Activated CD8-positive, alpha-beta memory T cell treated with anti-CD3 and anti-CD28 coated beads, Interleukin-2, amount 10 ng/mL, durations not matched to agents 7 days and 5 days (primary cell): ENCODE measurements around the gene TRAF3IP3. TPM values are rescaled to one million over a fixed set of nuclear protein-coding genes. Genes with fewer than 3 reads are reported as not detected.

Source experiments
- ATAC-seq: fragments of 150-1000 bp; cut with Tn5 transposase; one replicate; pipeline ENCODE4 v1.10.0; 2021; ENCODE audit warnings: moderate library complexity
- CTCF ChIA-PET: fragments of 350-600 bp; sonication (Branson Sonifier 250); formaldehyde crosslinking; loops from one replicate; lab custom pipeline; 2021; ENCODE audit warnings: antibody characterized with exemption; lab: Charles Lee
- DNase-seq: peaks from one replicate; pipeline ENCODE4 v3.0.0-alpha.2; 2020
- H3K27ac Mint-ChIP-seq: one replicate; pipeline ENCODE4 v1.8.0; 2021; ENCODE audit warnings: mild to moderate bottlenecking, mixed read lengths
- H3K27me3 Mint-ChIP-seq: one replicate; pipeline ENCODE4 v1.8.0; 2021; ENCODE audit warnings: mixed read lengths
- H3K36me3 Mint-ChIP-seq: one replicate; pipeline ENCODE4 v1.8.0; 2021; ENCODE audit warnings: mild to moderate bottlenecking, mixed read lengths
- H3K4me1 Mint-ChIP-seq: one replicate; pipeline ENCODE4 v1.8.0; 2021; ENCODE audit warnings: mixed read lengths
- H3K4me3 Mint-ChIP-seq: one replicate; pipeline ENCODE4 v1.8.0; 2021; ENCODE audit warnings: mild to moderate bottlenecking, moderate library complexity, mixed read lengths
- H3K9me3 Mint-ChIP-seq: one replicate; pipeline ENCODE4 v1.8.0; 2022; ENCODE audit warnings: low read depth, mixed read lengths
- total RNA-seq, 2 experiments: library from RNA; stranded (reverse); gene quantifications; one replicate each; pipeline ENCODE4 v1.2.3, GENCODE V29; 2021

TRAF3IP3 gene
- total RNA-seq, 2 experiments from 2014 or later, result 351 to 406 TPM

DNA sequence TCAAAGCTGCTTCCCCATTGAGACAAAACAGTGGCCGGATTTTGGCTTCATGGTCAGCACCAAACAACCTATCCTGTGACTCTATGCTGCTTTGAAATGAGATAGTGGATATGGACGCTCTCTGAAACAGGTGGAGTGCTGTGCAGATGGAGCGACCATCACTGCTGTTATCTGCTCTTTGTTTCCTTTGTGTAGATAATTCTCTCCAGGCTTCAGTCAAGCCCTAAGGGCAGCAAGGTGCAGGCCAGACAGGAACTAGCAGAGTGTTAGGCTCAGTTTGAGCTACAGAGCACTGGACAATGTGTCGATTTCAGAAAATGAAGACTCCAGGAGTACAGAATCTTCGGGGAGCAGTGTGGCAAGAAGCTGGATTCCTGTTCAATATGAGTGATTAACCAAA, 54.9 kb downstream of the TRAF3IP3 start:
- ATAC-seq (no peak), DNase-seq (no peak)
- Mint-ChIP-seq H3K36me3 (no peaks in the 10 kb centered on the region), H3K4me1 (peaks cover 9% of the 10 kb centered on the region), H3K27ac (no peak overlapping the region), H3K4me3 (no peak overlapping the region), H3K27me3 (no peaks in the 10 kb centered on the region), H3K9me3 (no peaks in the 10 kb centered on the region)
- CTCF ChIA-PET, result interaction anchor here (0.8 to 10.9 kb wide), 2 partner anchors 9 to 12 kb away, joined by 3 to 81 read pairs; no protein-coding TSS in a partner anchor

GRCh38 chr1:209813902-209814301, 58.0 kb downstream of the TRAF3IP3 start:
- Mint-ChIP-seq H3K36me3 (no peaks in the 10 kb centered on the region), H3K4me3 (no peak overlapping the region), H3K9me3 (no peaks in the 10 kb centered on the region), H3K27me3 (peaks cover 10% of the 10 kb centered on the region), H3K27ac (no peak overlapping the region), H3K4me1 (peaks cover 2% of the 10 kb centered on the region)
- no peak for ATAC-seq
- DNase-seq, result no peak
- CTCF ChIA-PET, result interaction anchor here (1.1 to 10.9 kb wide), 3 partner anchors 9 to 14 kb away, joined by 3 to 81 read pairs (median 7); partner anchors contain the start of gene UTP25

DNA sequence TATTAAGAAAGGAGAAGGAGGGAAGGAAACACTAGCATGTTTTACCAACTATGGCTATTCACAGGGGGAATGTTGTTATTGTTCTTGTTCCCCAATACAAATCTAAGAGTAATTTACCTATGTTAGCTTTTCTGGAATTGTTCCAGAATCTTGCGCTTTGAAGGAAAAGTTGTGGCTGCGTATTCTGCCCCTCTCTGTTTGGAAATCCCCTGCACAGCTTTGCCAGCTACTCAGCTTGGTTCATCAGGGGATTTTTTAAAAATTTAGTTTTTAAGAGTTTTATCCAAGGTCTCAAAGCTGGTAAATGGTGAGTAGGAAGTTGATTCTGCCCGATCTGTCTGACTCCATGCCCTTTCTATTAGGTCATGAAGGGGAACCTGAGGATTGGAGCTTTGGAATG, 59.6 kb downstream of the TRAF3IP3 start:
- no peak overlapping the region for H3K27ac Mint-ChIP-seq
- H3K4me3 Mint-ChIP-seq, result no peak overlapping the region
- H3K4me1 Mint-ChIP-seq, result peaks cover 2% of the 10 kb centered on the region
- no peak for ATAC-seq
- H3K27me3 Mint-ChIP-seq, result peaks cover 19% of the 10 kb centered on the region
- no peaks in the 10 kb centered on the region for H3K36me3 Mint-ChIP-seq
- DNase-seq, result no peak
- CTCF ChIA-PET, result interaction anchor here (0.8 to 10.9 kb wide), 4 partner anchors 7 to 12 kb away, joined by 3 to 81 read pairs (median 6); partner anchors contain the start of genes IRF6 and UTP25
- no peaks in the 10 kb centered on the region for H3K9me3 Mint-ChIP-seq

DNA sequence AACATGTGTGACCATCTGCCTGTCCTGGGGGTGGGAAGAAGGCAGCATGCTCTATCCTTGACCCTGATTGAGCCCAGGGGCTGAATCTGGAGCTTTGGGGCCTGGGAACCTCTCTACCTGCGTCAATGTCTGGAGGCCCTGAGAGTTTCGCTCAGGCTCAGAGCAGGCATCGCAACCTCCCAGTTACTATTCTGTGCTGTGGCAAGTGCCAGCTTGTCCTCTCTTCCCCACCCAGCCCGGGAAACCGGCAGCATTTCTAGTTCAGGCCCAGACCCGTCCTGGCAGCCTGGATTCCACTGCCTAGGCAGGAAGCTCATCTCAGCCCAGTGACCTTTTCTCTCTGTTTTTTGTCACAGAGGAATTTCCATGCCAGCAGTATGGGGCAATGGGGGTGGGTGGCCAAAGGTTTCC, 60.1 kb downstream of the TRAF3IP3 start:
- Mint-ChIP-seq H3K27ac (no peak overlapping the region), H3K4me3 (no peak overlapping the region), H3K36me3 (no peaks in the 10 kb centered on the region), H3K27me3 (peaks cover 24% of the 10 kb centered on the region), H3K9me3 (no peaks in the 10 kb centered on the region), H3K4me1 (peaks cover 2% of the 10 kb centered on the region)
- DNase-seq (no peak), ATAC-seq (no peak)
- CTCF ChIA-PET, result interaction anchor here (0.8 to 10.9 kb wide), 3 partner anchors 7 to 11 kb away, joined by 3 to 81 read pairs (median 6); partner anchors contain the start of gene IRF6

DNA sequence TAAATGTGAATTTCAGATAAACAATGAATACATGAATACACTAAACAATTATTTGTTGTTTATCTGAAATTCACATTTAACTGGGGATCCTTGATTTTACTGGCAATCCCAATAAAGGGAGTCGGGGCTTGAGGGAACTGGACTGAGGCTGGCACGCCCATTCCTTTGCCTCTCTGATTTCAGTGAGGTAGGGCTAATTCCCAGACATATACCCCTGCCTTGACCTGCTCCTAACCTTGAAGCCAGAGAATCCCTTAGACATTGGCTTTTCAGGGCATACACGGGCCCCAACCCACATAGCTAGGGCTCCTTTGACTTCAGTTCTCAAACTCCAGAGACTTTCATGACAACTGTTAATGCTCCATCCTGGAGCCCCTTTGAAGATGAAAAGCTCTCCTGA, 61.1 kb downstream of the TRAF3IP3 start:
- no peaks in the 10 kb centered on the region for H3K9me3 Mint-ChIP-seq
- CTCF ChIA-PET, result interaction anchor here (1.9 kb wide), 1 partner anchor 11 kb away, joined by 5 read pairs; the partner anchor contains the start of gene UTP25
- H3K27ac Mint-ChIP-seq, result no peak overlapping the region
- DNase-seq (no peak), ATAC-seq (no peak)
- H3K36me3 Mint-ChIP-seq, result no peaks in the 10 kb centered on the region
- H3K27me3 Mint-ChIP-seq, result peaks cover 31% of the 10 kb centered on the region
- peaks cover 2% of the 10 kb centered on the region for H3K4me1 Mint-ChIP-seq
- no peak overlapping the region for H3K4me3 Mint-ChIP-seq

DNA sequence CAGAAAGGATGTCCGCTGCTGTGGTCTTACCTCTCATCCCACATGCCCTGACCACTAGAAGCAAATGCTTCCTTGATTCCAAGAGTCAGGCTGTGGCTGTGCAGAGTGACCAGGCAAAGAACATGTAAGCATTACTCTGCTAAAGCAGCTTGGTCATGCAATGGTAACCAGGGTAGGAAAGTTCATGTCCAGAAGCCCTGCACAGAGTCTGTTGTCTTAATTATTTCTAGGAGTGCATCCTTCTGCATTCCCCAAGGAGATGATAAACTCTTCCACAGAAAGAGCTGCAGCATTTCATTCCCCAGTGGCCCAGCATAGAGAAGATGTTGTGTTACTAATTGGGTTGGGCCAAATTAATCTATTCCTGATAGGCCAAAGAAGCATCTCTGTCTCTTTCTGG, 61.8 kb downstream of the TRAF3IP3 start:
- Mint-ChIP-seq H3K27me3 (peaks cover 34% of the 10 kb centered on the region), H3K9me3 (no peaks in the 10 kb centered on the region), H3K27ac (no peak overlapping the region), H3K4me1 (peaks cover 4% of the 10 kb centered on the region), H3K4me3 (no peak overlapping the region), H3K36me3 (no peaks in the 10 kb centered on the region)
- CTCF ChIA-PET, result interaction anchor here (1.9 kb wide), 1 partner anchor 10 kb away, joined by 5 read pairs; the partner anchor contains the start of gene UTP25
- DNase-seq (no peak), ATAC-seq (no peak)

DNA sequence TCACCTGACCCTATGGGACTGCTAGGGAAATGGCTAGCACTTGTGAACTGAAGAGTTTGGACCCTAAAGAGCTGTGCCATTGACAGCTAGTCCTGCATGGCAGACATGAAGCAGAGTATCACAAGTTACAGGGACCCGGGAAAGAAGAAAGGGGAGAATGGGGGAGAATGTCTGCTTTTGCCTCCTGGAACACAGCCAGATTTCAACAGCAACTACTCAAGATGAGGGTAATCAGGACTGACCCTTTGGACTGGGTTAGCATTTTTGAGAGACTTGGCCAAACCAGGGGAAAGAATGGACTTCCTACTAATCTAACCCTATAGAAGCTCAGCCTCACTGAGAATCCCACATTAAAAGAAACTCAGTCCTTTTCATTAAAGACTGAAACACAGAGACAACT, 63.2 kb downstream of the TRAF3IP3 start:
- CTCF ChIA-PET, result interaction anchor here (0.7 to 1.5 kb wide), 4 partner anchors 8 to 13 kb away, joined by 3 to 5 read pairs (median 3); partner anchors contain the start of gene UTP25
- no peak for DNase-seq
- H3K4me1 Mint-ChIP-seq, result peaks cover 11% of the 10 kb centered on the region
- no peaks in the 10 kb centered on the region for H3K9me3 Mint-ChIP-seq
- no peak overlapping the region for H3K4me3 Mint-ChIP-seq
- no peak for ATAC-seq
- no peak overlapping the region for H3K27ac Mint-ChIP-seq
- H3K36me3 Mint-ChIP-seq, result no peaks in the 10 kb centered on the region
- peaks cover 42% of the 10 kb centered on the region for H3K27me3 Mint-ChIP-seq

GRCh38 chr1:209820986-209821385, 65.1 kb downstream of the TRAF3IP3 start:
- Mint-ChIP-seq H3K27ac (no peak overlapping the region), H3K4me1 (peaks cover 11% of the 10 kb centered on the region), H3K27me3 (peaks cover 45% of the 10 kb centered on the region), H3K9me3 (no peaks in the 10 kb centered on the region), H3K4me3 (no peak overlapping the region), H3K36me3 (no peaks in the 10 kb centered on the region)
- CTCF ChIA-PET, result interaction anchor here (1.4 to 4.1 kb wide), 2 partner anchors 11 to 17 kb away, joined by 4 to 81 read pairs; partner anchors contain the start of gene IRF6
- no peak for DNase-seq
- ATAC-seq, result no peak

DNA sequence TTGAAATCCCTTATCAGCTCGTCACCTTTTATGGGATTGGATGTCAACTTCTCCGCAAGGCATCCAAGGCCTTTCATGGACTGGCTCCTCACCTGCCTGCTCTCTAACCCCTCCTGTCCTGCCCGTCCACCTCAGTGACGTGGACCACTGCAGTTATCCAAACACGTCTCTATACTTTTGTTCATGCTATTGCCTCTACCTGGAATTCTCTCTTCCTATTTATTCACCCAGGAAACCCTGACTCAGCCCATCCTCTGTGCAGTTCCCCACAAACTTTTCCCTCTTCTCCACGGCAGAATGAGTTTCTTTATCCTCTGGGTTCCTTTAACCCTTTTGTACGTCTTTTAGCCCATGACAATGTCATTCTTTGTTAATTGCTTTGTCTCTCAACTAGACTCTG, 66.9 kb downstream of the TRAF3IP3 start:
- DNase-seq, result no peak
- no peak overlapping the region for H3K27ac Mint-ChIP-seq
- no peak for ATAC-seq
- H3K4me1 Mint-ChIP-seq, result peaks cover 17% of the 10 kb centered on the region
- no peak overlapping the region for H3K4me3 Mint-ChIP-seq
- no peaks in the 10 kb centered on the region for H3K9me3 Mint-ChIP-seq
- peaks cover 43% of the 10 kb centered on the region for H3K27me3 Mint-ChIP-seq
- H3K36me3 Mint-ChIP-seq, result no peaks in the 10 kb centered on the region
- CTCF ChIA-PET, result interaction anchor here (0.7 to 4.1 kb wide), 22 partner anchors 12 to 490 kb away, joined by 3 to 81 read pairs (median 5); partner anchors contain the start of genes C1orf74, IRF6 and TRAF3IP3

DNA sequence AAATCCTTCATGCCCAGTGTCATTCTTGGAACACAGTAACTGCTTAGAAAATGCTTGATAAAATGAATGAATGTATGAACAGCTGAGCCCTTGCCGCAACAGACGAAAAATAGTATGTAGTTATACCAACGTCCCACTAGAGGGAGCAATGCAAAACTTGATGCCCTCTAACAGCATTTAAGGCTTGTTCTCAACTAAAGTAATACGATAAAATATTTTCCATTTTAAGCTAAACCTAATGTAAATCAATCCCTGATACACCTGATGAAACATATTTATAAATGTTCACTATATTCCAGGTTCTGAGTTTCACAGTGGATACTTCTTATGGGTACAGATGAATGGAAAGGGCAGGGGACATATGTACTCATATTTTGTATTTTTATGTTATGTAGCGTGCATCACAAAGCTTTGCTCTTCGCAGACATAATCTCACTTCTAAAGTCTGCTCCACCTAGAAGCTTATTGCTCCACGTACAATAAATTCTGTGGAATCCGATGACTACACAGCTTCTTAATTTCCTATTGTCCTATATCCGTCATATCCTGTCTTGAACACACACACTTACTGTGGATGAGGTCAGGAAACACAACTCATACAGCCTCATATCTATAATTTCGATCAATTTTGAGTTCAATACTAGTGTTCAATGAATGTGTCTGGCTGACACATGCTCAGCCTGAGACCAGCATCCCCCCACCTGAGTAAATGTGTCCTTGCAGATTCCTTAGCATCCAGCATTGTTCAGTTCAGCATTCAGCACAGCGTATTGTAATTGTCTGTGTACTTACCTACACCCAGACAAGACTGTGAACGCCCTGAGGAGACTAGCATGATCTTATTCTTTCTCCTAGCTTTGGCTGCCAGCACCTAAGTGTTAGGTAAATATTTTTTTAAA, 67.5 kb downstream of the TRAF3IP3 start:
- H3K36me3 Mint-ChIP-seq, result no peaks in the 10 kb centered on the region
- DNase-seq, result no peak
- H3K4me3 Mint-ChIP-seq, result no peak overlapping the region

DNA sequence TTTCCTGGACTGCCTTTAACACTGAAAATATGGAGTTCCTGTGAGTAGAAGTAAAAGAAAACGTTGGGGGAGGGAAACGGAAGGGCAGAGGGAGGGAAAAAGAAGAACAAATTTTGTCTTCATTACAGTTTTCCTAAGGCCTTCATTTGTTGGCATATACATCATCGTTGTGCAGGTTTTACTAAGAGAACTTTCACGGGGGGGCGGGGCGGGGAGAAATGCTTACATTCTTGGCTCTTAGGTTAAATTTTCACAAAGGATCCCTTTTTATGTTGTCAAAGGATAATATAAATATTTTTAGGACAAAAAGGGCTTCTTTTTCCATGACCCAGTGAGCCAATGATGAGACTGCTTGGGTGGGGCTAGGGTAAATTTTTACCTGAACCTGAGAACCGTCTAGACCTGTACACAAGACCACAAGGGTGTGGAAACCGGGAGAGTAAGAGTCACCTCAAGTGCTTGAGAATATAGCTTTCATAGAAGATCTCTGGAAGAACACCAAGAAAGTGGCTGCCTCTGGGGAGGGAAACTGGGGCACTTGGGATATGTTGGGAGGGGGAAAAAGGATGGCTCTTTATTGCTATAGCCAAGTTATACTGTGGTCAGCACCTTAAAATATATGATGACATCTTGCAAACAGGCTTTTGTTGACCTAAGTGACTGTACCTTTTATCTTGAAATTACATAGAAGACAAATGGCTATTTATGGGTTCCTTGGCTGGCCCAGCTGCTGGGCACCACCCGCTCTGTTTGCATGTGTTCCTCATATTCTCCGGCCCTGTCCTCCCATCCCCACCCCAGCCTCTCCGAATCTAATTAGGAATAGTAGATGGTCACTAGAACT, 70.0 kb downstream of the TRAF3IP3 start:
- Mint-ChIP-seq H3K27ac (no peak overlapping the region), H3K4me3 (no peak overlapping the region), H3K9me3 (no peaks in the 10 kb centered on the region), H3K36me3 (peaks cover 2% of the 10 kb centered on the region), H3K4me1 (peaks cover 36% of the 10 kb centered on the region), H3K27me3 (peaks cover 23% of the 10 kb centered on the region)
- CTCF ChIA-PET, result interaction anchor here (0.9 to 2.7 kb wide), 3 partner anchors 10 to 77 kb away, joined by 3 to 10 read pairs (median 3); partner anchors contain the start of gene IRF6
- no peak for DNase-seq
- no peak for ATAC-seq

More for the DNA sequence above, 67.5 kb downstream of the TRAF3IP3 start:
- Mint-ChIP-seq H3K27me3 (peaks cover 41% of the 10 kb centered on the region), H3K27ac (no peak overlapping the region), H3K9me3 (no peaks in the 10 kb centered on the region), H3K4me1 (peaks cover 20% of the 10 kb centered on the region)
- no peak for ATAC-seq
- CTCF ChIA-PET, result interaction anchor here (0.6 to 4.1 kb wide), 28 partner anchors 11 to 489 kb away, joined by 3 to 81 read pairs (median 4); partner anchors contain the start of genes C1orf74, IRF6 and TRAF3IP3

DNA sequence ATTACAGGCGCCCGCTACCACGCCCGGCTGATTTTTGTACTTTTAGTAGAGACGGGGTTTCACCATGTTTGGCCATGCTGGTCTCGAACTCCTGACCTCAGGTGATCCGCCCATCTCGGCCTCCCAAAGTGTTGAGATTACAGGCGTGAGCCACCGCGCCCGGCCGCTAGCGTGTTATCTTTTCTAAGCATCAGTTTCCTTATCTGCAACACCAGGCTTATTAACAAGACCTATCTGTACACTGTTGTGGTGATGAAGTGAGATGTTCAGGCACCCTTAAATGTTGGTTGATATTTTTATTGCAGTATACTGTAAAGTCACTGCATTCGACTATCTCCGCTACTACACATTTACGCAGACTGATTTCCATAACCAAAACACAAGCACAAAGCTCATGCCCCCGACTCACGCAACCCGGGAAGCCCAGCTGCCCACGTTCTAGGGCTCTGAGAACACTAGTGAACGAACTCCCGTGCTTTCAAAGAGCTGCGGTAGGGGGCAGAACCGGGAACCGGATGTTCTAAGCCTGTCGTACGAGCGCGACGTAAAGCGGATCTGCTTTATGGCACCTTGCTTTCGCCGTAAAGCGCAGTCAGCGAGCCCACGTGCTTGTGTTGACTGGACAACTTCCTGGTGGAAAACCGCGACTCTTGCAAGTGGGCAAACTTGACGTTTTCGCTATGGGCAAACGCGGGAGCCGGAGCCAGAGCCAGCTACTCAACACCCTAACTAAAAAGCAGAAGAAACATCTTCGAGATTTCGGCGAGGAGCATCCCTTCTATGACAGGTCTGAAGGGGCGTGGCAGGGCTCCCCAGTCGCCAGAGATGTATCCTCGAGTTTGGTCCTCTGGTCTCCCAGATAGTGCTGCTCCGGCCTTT, 71.8 kb downstream of the TRAF3IP3 start, which contains the start of gene UTP25:
TSS of gene UTP25 (plus strand) at position 589 of the 879 bp plus-strand sequence. CDS start at position 681, 92 bp downstream.
- peaks cover 12% of the 10 kb centered on the region for H3K27me3 Mint-ChIP-seq
- peak within 1 kb of the TSS; percentile 81 for H3K27ac Mint-ChIP-seq
- H3K9me3 Mint-ChIP-seq, result no peaks in the 10 kb centered on the region
- peaks cover 39% of the 10 kb centered on the region for H3K4me1 Mint-ChIP-seq
- peaks cover 13% of the 10 kb centered on the region for H3K36me3 Mint-ChIP-seq
- H3K4me3 Mint-ChIP-seq, result peak within 1 kb of the TSS; percentile 91
- DNase-seq, result peak; percentile 96
- ATAC-seq, result peak; percentile 89
- CTCF ChIA-PET, result interaction anchor here (0.7 to 2.7 kb wide), 12 partner anchors 9 to 155 kb away, joined by 3 to 10 read pairs (median 4); partner anchors contain the start of gene C1orf74
